ENCODE measurements around the gene BLACAT1.
"Not testable (repeated sequence)": the region's sequence is repeated elsewhere in the genome, so short reads cannot be mapped to it uniquely, and the experiment has no call there.

BLACAT1 gene

DNA sequence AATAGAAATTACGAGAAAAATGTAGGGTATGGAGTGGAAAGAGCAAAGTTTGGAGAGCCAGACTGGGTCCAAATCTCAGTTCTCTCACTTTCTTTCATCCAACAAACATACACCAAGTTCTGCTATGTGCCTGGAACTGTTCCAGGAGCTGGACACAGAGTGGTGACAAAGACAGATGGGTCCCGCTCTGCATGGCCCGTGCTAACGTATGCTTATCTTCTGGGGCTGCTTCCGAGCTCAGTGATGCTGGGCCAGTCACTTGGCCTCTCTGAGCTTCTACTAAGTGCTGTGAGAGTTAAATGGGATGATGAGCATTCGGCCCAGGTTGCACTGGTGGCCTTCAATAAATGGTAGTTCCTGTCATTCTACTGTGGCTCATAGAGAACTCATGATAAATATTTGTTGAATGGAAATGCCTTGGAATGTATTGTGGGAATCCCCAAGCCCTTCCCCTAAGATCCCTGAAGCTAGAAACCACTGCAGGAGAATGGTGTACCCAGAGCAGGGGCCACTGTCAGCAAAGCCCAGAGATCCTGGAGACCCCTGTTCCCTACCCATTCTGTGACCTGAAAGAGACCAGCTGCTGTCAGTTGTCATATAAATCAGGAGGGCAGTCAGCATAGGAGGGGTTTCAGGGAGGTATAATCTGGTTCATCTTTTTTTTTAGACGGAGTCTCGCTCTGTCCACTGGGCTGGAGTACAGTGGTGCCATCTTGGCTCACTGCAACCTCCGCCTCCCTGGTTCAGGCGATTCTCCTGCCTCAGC is 37.8 kb downstream of the BLACAT1 start:
- DNase-seq (ENCODE audit: low read depth) = no peak
- H3K4me3 ChIP-seq (ENCODE audit: control insufficient read depth, low read depth, low read length) = no peak overlapping the region
- TF ChIP-seq, protein P1, sequence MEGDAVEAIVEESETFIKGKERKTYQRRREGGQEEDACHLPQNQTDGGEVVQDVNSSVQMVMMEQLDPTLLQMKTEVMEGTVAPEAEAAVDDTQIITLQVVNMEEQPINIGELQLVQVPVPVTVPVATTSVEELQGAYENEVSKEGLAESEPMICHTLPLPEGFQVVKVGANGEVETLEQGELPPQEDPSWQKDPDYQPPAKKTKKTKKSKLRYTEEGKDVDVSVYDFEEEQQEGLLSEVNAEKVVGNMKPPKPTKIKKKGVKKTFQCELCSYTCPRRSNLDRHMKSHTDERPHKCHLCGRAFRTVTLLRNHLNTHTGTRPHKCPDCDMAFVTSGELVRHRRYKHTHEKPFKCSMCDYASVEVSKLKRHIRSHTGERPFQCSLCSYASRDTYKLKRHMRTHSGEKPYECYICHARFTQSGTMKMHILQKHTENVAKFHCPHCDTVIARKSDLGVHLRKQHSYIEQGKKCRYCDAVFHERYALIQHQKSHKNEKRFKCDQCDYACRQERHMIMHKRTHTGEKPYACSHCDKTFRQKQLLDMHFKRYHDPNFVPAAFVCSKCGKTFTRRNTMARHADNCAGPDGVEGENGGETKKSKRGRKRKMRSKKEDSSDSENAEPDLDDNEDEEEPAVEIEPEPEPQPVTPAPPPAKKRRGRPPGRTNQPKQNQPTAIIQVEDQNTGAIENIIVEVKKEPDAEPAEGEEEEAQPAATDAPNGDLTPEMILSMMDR (conservative IDR thresholded peaks at IDR 0.05; ENCODE audit: control insufficient read depth, insufficient read depth, low read depth, low read length) = no peak

DNA sequence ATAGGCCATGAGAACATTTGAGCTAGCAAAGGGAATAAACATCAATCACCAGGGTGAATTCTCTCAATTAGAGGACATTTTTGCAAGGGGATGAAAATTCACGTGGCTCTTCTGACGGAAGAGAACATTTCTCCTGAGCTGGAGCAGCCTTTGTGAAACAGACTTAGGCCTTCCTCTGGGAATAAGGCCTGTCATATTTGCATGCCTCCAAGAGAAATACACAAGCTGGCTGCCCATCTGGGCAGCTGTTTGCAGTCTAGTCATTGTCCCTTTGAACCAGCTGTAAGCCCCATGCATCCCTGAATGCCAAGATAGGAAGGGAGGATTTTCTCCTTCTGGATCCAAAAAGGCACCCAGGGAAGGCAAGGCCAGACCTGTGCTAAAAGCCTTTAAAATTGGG is 39.5 kb downstream of the BLACAT1 start:
- H3K4me3 ChIP-seq (ENCODE audit: control insufficient read depth, low read depth, low read length) = no peak overlapping the region
- TF ChIP-seq, protein P1 (conservative IDR thresholded peaks at IDR 0.05; ENCODE audit: control insufficient read depth, insufficient read depth, low read depth, low read length) = no peak
- no peak for DNase-seq (ENCODE audit: low read depth)

DNA sequence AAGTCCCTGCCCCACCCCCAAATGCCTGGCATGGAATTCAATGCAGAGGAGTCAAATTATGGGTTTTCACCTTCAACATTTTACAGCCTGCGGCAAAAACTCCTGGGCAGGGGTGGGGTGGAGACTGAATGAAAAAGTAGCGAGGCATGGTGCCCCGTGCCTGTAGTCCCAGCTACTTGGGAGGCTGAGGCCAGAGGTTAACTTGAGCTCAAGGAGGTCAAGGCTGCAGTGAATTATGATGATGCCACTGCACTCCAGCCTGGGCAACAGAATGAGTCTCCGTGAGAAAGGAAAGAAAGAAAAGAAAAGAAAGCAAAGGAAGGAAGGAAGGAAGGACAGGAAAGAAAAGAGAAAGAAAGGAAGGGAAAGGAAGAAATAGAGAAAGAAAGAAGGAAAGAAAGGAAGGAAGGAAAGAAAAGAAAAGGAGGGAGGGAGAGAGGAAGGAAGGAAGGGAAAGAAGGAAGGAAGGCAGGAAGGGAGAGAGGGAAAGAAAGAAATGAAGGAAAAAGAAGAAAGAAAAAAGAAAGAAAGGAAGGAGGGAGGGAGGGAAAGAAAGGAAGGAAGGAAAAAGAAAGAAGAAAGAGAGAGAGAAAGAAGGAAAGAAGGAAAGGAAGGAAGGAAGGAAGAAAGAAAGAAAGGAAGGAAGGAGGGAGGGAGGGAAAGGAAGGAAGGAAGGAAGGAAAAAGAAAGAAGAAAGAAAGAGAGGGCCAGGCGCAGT is 45.1 kb downstream of the BLACAT1 start:
- DNase-seq (ENCODE audit: low read depth) = no peak
- H3K4me3 ChIP-seq (ENCODE audit: control insufficient read depth, low read depth, low read length) = no peak overlapping the region
- TF ChIP-seq, protein P1 (conservative IDR thresholded peaks at IDR 0.05; ENCODE audit: control insufficient read depth, insufficient read depth, low read depth, low read length) = no peak

DNA sequence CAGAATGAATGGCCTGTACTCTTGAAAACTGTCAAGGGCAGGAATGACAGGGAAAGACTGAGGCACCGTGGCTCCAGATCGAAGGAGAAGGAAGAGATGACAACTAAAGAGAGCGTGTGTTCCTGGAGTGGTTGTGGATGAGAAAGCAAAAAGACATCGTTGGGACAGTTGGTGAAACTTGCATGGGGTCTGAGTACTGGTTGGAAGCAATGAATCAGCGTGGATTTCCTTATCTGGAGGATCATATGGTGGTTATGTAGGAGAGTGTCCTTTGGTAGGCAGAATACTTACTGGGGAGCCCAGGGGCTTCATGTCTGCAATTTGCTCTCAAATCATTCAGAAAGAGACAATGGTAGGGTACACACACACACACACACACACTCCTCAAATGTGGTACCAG is 47.9 kb downstream of the BLACAT1 start:
- DNase-seq (ENCODE audit: low read depth) = no peak
- TF ChIP-seq, protein P1 (conservative IDR thresholded peaks at IDR 0.05; ENCODE audit: control insufficient read depth, insufficient read depth, low read depth, low read length) = no peak
- H3K4me3 ChIP-seq (ENCODE audit: control insufficient read depth, low read depth, low read length) = no peak overlapping the region

DNA sequence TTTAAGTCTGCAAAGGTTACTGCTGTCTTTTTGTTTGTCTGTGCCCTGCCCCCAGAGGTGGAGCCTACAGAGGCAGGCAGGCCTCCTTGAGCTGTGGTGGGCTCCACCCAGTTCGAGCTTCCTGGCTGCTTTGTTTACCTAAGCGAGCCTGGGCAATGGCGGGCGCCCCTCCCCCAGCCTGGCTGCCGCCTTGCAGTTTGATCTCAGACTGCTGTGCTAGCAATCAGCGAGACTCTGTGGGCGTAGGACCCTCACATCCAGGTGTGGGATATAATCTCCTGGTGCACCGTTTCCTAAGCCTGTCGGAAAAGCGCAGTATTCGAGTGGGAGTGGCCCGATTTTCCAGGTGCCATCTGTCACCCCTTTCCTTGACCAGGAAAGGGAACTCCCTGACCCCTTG is 49.6 kb downstream of the BLACAT1 start:
- H3K4me3 ChIP-seq (ENCODE audit: control insufficient read depth, low read depth, low read length); DNase-seq (ENCODE audit: low read depth): not testable (repeated sequence)
